ENCODE results near the gene SRRM4. TPM values are rescaled to one million over a fixed set of nuclear protein-coding genes. Genes with fewer than 3 reads are reported as not detected.

The SRRM4 gene
- total and polyA plus RNA-seq, 10 of the 15 experiments (the other 5 are each of a cell fraction or from before 2014, with no cell fraction given), result under 0.01 to 0.01 TPM; not detected in 8

- H4K20me1 ChIP-seq (ENCODE audit: control insufficient read depth, insufficient read depth), result no peaks in the 10 kb centered on the region
- no peaks in the 10 kb centered on the region for H3K79me2 ChIP-seq (ENCODE audit: control insufficient read depth, insufficient read depth, low read length)
- no peak overlapping the region for H3K27ac ChIP-seq (ENCODE audit: control insufficient read depth, insufficient read depth)
- no CpG with 5 or more reads among the region's 1 CpG for WGBS (ENCODE audit: insufficient coverage, insufficient replicate concordance, low lambda C conversion rate, missing lambda C conversion rate)
- no peak overlapping the region for H3K4me2 ChIP-seq (ENCODE audit: control insufficient read depth, insufficient read depth)
- H3K9me3 ChIP-seq (replicated peaks; ENCODE audit: control insufficient read depth, insufficient read depth, low read length), result no peaks in the 10 kb centered on the region
- POLR2A ChIA-PET, result no interaction called here
- ATAC-seq, result no peak
- intact Hi-C loops (cut with micrococcal nuclease; ENCODE audit: unreplicated experiment), result no loop called here
- H3K27me3 ChIP-seq (replicated peaks in 1 of 2; ENCODE audit: control insufficient read depth in 2 of 2, insufficient read depth in 2 of 2, low read length in 1 of 2), result no peaks in the 10 kb centered on the region
- no peak for FAIRE-seq
- H3K4me1 ChIP-seq (ENCODE audit: control insufficient read depth, insufficient read depth, low read length), result no peaks in the 10 kb centered on the region
- no peak for TF ChIP-seq RELA (IDR thresholded peaks at IDR 0.05; ENCODE audit: borderline replicate concordance, partially characterized antibody)
- no peak for TF ChIP-seq IKZF1 (conservative IDR thresholded peaks at IDR 0.05)
- no peak for TF ChIP-seq ATF2 (IDR thresholded peaks at IDR 0.05; ENCODE audit: low read length)
- no peak for TF ChIP-seq TCF12 (IDR thresholded peaks at IDR 0.05; ENCODE audit: low read depth, low read length)
- H3K4me3 ChIP-seq, result no peak overlapping the region
- in situ Hi-C loops (cut with MboI), result no loop called here
- RAD21 ChIA-PET (ENCODE audit: unreplicated experiment), result no interaction called here
- CTCF ChIA-PET, result interaction anchor here (0.5 kb wide), 1 partner anchor 111 kb away, joined by 3 read pairs; no protein-coding TSS in a partner anchor
- no peaks in the 10 kb centered on the region for H3K36me3 ChIP-seq (ENCODE audit: control insufficient read depth in 2 of 2, insufficient read depth in 2 of 2, low read length in 1 of 2)
- no peak overlapping the region for H2AFZ ChIP-seq (ENCODE audit: control insufficient read depth, low read depth, low read length)
- H3K9ac ChIP-seq (ENCODE audit: control insufficient read depth, insufficient read depth, low read length), result no peak overlapping the region
- SMC1A ChIA-PET (ENCODE audit: uncharacterized antibody, unreplicated experiment), result no interaction called here
- no TSS peak for BruUV-seq (replicated peaks)
- DNase-seq (ENCODE audit: low read depth, low spot score), result no peak
Measured at GRCh38 chr12:119090276-119090675, 108.9 kb downstream of the SRRM4 start.

- 8% methylated on average over 3 of the region's 3 CpGs for WGBS (ENCODE audit: insufficient coverage, insufficient replicate concordance, low lambda C conversion rate, missing lambda C conversion rate)
- Histone ChIP-seq H3K27ac (ENCODE audit: control insufficient read depth, insufficient read depth) (no peak overlapping the region), H3K27me3 (replicated peaks in 1 of 2; ENCODE audit: control insufficient read depth in 2 of 2, insufficient read depth in 2 of 2, low read length in 1 of 2) (no peaks in the 10 kb centered on the region), H3K36me3 (ENCODE audit: control insufficient read depth in 2 of 2, insufficient read depth in 2 of 2, low read length in 1 of 2) (no peaks in the 10 kb centered on the region), H2AFZ (ENCODE audit: control insufficient read depth, low read depth, low read length) (no peak overlapping the region), H4K20me1 (ENCODE audit: control insufficient read depth, insufficient read depth) (no peaks in the 10 kb centered on the region), H3K9me3 (replicated peaks; ENCODE audit: control insufficient read depth, insufficient read depth, low read length) (no peaks in the 10 kb centered on the region), H3K4me1 (ENCODE audit: control insufficient read depth, insufficient read depth, low read length) (no peaks in the 10 kb centered on the region), H3K79me2 (ENCODE audit: control insufficient read depth, insufficient read depth, low read length) (no peaks in the 10 kb centered on the region), H3K9ac (ENCODE audit: control insufficient read depth, insufficient read depth, low read length) (no peak overlapping the region), H3K4me2 (ENCODE audit: control insufficient read depth, insufficient read depth) (no peak overlapping the region), H3K4me3 (no peak overlapping the region)
- no TSS peak for BruUV-seq (replicated peaks)
- RAD21 ChIA-PET (ENCODE audit: unreplicated experiment), result no interaction called here
- ATAC-seq (no peak), FAIRE-seq (no peak), DNase-seq (ENCODE audit: low read depth, low spot score) (no peak)
- intact Hi-C loops (cut with micrococcal nuclease; ENCODE audit: unreplicated experiment), result no loop called here
- CTCF ChIA-PET, result interaction anchor here (0.5 kb wide), 1 partner anchor 112 kb away, joined by 3 read pairs; no protein-coding TSS in a partner anchor
- POLR2A ChIA-PET, result no interaction called here
- in situ Hi-C loops (cut with MboI), result no loop called here
- SMC1A ChIA-PET (ENCODE audit: uncharacterized antibody, unreplicated experiment), result no interaction called here
- TF ChIP-seq RELB (IDR thresholded peaks at IDR 0.05; ENCODE audit: low read depth) (no peak), ZBED1 (IDR thresholded peaks at IDR 0.05; ENCODE audit: borderline replicate concordance) (no peak), TBL1XR1 (IDR thresholded peaks at IDR 0.05; ENCODE audit: low read depth, low read length) (no peak), EP300 (IDR thresholded peaks at IDR 0.05; ENCODE audit: borderline replicate concordance in 1 of 2, control insufficient read depth in 1 of 2, low read depth in 2 of 2, low read length in 2 of 2) (no peak), JUND (IDR thresholded peaks at IDR 0.05; ENCODE audit: low read depth, low read length) (no peak)
- TF ChIP-seq, protein P1, sequence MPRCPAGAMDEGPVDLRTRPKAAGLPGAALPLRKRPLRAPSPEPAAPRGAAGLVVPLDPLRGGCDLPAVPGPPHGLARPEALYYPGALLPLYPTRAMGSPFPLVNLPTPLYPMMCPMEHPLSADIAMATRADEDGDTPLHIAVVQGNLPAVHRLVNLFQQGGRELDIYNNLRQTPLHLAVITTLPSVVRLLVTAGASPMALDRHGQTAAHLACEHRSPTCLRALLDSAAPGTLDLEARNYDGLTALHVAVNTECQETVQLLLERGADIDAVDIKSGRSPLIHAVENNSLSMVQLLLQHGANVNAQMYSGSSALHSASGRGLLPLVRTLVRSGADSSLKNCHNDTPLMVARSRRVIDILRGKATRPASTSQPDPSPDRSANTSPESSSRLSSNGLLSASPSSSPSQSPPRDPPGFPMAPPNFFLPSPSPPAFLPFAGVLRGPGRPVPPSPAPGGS (IDR thresholded peaks at IDR 0.05; ENCODE audit: borderline replicate concordance, insufficient read depth, low read depth, low read length, poor library complexity, severe bottlenecking), result no peak
Measured at GRCh38 chr12:119090865-119091264, 109.5 kb downstream of the SRRM4 start.
